Mucosa of descending colon (tissue), 3 donors: Measurements from ENCODE around the gene FSHR. TPM values are rescaled to one million over a fixed set of nuclear protein-coding genes. Genes with fewer than 3 reads are reported as not detected.

Experiments
- ATAC-seq: fragments of 200-7000 bp; cut with Tn5 transposase; one replicate; pipeline ENCODE4 v1.9.1; 2020; ENCODE audit warnings: mild to moderate bottlenecking, moderate library complexity
- DNase-seq, 3 donors: peaks; one replicate each; pipeline ENCODE4 v3.0.0-alpha.2; 2020
- H3K36me3 ChIP-seq: fragments of 200-600 bp; one replicate; pipeline ENCODE4 v1.8.0; 2021; ENCODE audit warnings: low read depth, mild to moderate bottlenecking
- H3K4me1 ChIP-seq: fragments of 200-600 bp; one replicate; pipeline ENCODE4 v1.8.0; 2021; ENCODE audit warnings: low read depth, mild to moderate bottlenecking
- H3K4me3 ChIP-seq: fragments of 200-600 bp; one replicate; pipeline ENCODE4 v1.8.0; 2021; ENCODE audit warnings: mild to moderate bottlenecking
- H3K9me3 ChIP-seq: fragments of 200-600 bp; one replicate; pipeline ENCODE4 v1.8.0; 2021; ENCODE audit warnings: mild to moderate bottlenecking
- CTCF ChIP-seq: fragments of 200-600 bp; IDR thresholded peaks from one replicate; pipeline ENCODE4 v1.8.0; 2022; ENCODE audit warnings: antibody characterized with exemption, mild to moderate bottlenecking
- intact Hi-C, 2 donors: fragments of 100-400 bp; cut with DNase I in 1 of 2; cut with micrococcal nuclease in 1 of 2; formaldehyde crosslinking; loops; one replicate each; pipeline versions ENCODE4 v1.11.0 to v1.11.1; 2022; cut with DNase I, micrococcal nuclease
- total RNA-seq, 3 donors: library from RNA; stranded (reverse); fragmentation: NEBNext Ultra II Directional in 2 of 3; extraction: Animal tissue kit (Norgen Biotek cat#: 25700) in 2 of 3; gene quantifications; one replicate each; pipeline versions ENCODE4 v1.2.1 to v1.2.4, GENCODE V29; 2021 to 2023
- donor health status: DM: no; HTN: no; CAD: no; lungs with moderate emphysema.
- donor health status: DM: no; HTN: no; CAD: no.
- donor health status: DM: no; HTN: yes; CAD: no.

FSHR gene
- total RNA-seq, 3 donors from 2014 or later: not detected

- no peaks in the 10 kb centered on the region for H3K9me3 ChIP-seq
- no peaks in the 10 kb centered on the region for H3K4me1 ChIP-seq
- H3K36me3 ChIP-seq: no peaks in the 10 kb centered on the region
- TF ChIP-seq CTCF: no peak
- ATAC-seq (no peak), DNase-seq (no peak)
- intact Hi-C loops: no loop called here
- H3K4me3 ChIP-seq: no peak overlapping the region
Observed at GRCh38 chr2:49146401-49146800, 7.9 kb downstream of the FSHR start.

DNA sequence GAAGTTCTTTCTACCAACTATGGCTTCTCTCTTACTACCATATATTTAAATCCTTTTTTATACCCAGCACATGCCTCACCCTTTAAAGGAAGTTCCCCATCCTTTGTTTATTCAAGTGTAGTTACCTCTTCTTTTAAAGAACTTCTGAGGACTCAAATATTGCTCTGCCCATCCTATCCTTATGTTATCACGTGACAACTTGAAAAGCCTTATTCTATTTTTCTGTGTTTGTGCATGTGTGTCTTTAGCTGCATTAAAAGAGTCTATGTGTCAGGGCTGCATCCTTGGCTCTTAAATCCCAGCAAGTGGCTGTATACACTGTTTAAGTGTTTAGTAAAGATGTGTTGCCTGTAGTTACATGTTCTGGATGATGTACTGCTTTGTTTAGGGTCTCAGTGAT lies 22.5 kb downstream of the FSHR start:
- intact Hi-C loops: no loop called here
- no peak for ATAC-seq
- TF ChIP-seq CTCF: no peak
- Histone ChIP-seq H3K4me3 (no peak overlapping the region), H3K9me3 (peaks cover 5% of the 10 kb centered on the region), H3K4me1 (no peaks in the 10 kb centered on the region), H3K36me3 (no peaks in the 10 kb centered on the region)
- no peak for DNase-seq

GRCh38 chr2:49129034-49129433 lies 25.3 kb downstream of the FSHR start:
- Histone ChIP-seq H3K9me3 (peaks cover 5% of the 10 kb centered on the region), H3K4me3 (no peak overlapping the region), H3K4me1 (no peaks in the 10 kb centered on the region), H3K36me3 (no peaks in the 10 kb centered on the region)
- DNase-seq: no peak
- ATAC-seq: no peak
- TF ChIP-seq CTCF: no peak
- intact Hi-C loops: no loop called here

DNA sequence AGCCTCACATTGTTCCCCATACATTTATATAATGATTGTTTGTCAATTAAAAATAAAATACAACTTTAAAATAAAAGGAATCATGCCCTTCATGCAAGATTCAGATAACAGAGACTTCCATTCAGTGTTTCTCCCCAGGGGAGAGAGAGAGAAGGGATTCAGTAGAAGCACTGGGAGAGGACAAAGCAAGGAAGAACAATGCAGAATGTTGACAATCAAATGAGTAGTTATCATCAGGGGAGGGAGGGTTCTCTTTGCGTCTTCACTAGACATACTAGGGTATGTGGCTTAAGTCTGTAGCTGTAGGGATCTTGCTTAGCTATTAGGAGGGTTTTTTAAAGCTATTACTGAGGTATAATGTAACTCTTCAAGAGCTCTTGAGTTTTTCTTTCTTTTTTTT lies 30.7 kb downstream of the FSHR start:
- intact Hi-C loops: no loop called here
- Histone ChIP-seq H3K36me3 (no peaks in the 10 kb centered on the region), H3K9me3 (no peaks in the 10 kb centered on the region), H3K4me1 (no peaks in the 10 kb centered on the region), H3K4me3 (no peak overlapping the region)
- DNase-seq (no peak), ATAC-seq (no peak)
- TF ChIP-seq CTCF: no peak

- DNase-seq (no peak), ATAC-seq (no peak)
- no peak for TF ChIP-seq CTCF
- Histone ChIP-seq H3K9me3 (no peaks in the 10 kb centered on the region), H3K4me1 (no peaks in the 10 kb centered on the region), H3K4me3 (no peak overlapping the region), H3K36me3 (no peaks in the 10 kb centered on the region)
- intact Hi-C loops: no loop called here
Observed at GRCh38 chr2:49122107-49122506, 32.2 kb downstream of the FSHR start.

DNA sequence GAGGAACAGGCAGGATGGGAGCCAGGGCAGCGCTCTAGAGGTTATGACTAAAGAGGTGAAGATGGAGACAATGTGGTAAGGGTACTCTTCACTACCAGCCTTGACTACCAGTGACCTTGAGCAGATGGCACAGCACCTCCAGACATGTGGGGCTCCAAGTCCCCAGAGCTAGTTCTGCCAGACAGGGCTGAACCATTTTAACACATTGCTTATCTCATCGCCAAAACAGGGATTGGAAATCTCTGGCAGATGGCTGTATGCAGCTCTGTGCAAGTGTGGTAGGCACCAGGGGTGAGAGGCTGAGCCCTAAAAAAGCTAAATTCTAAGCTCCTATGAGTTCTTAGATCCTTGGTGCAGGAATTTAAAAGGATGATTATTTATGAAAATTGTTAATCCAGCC lies 41.3 kb downstream of the FSHR start:
- Histone ChIP-seq H3K4me3 (no peak overlapping the region), H3K9me3 (no peaks in the 10 kb centered on the region), H3K36me3 (no peaks in the 10 kb centered on the region), H3K4me1 (no peaks in the 10 kb centered on the region)
- no peak for ATAC-seq
- no peak for TF ChIP-seq CTCF
- intact Hi-C loops: no loop called here
- DNase-seq: no peak
